ENCODE results near the gene POU6F2.

GRCh38 chr7:39252916-39253315 is 275.2 kb downstream of the POU6F2 start:
- TF ChIP-seq POLR2A (IDR thresholded peaks at IDR 0.05; ENCODE audit: low read depth, low read length), result no peak
- no peak for TF ChIP-seq CTCF (conservative IDR thresholded peaks at IDR 0.05; ENCODE audit: low read depth, low read length)
- no peak for TF ChIP-seq CHD1 (IDR thresholded peaks at IDR 0.05; ENCODE audit: low read depth, low read length)
- TF ChIP-seq MXI1 (IDR thresholded peaks at IDR 0.05; ENCODE audit: borderline replicate concordance, low read depth, low read length), result no peak
- TF ChIP-seq SMC3 (IDR thresholded peaks at IDR 0.05; ENCODE audit: low read depth, low read length), result no peak
- TF ChIP-seq CEBPB (IDR thresholded peaks at IDR 0.05; ENCODE audit: low read depth, low read length), result no peak
- TF ChIP-seq RAD21 (IDR thresholded peaks at IDR 0.05; ENCODE audit: low read length), result no peak
- no peak for TF ChIP-seq MAFK (IDR thresholded peaks at IDR 0.05; ENCODE audit: low read depth, low read length)
- TF ChIP-seq BHLHE40 (IDR thresholded peaks at IDR 0.05; ENCODE audit: low read depth, low read length), result no peak

Measured in IMR-90 (cell line).